ENCODE data around the gene JAML. TPM values are rescaled to one million over a fixed set of nuclear protein-coding genes. Genes with fewer than 3 reads are reported as not detected.

The JAML gene
- total and polyA plus RNA-seq, 2 of the 8 experiments (the other 6 are each of a cell fraction or from before 2014, with no cell fraction given) = 0.12 to 0.58 TPM

- no peak for TF ChIP-seq BACH1 (IDR thresholded peaks at IDR 0.05; ENCODE audit: low read length)
- no peak for TF ChIP-seq GTF2F1 (IDR thresholded peaks at IDR 0.05; ENCODE audit: borderline replicate concordance, low read depth, low read length)
- TF ChIP-seq SP1 (IDR thresholded peaks at IDR 0.05; ENCODE audit: low read depth, low read length) = no peak
Observed at GRCh38 chr11:118219732-118220131, 5.1 kb downstream of the JAML start (continued).

All from H1 (cell line).